HCT116 (cell line): ENCODE measurements around the gene THADA. TPM values are rescaled to one million over a fixed set of nuclear protein-coding genes. Genes with fewer than 3 reads are reported as not detected.

ENCODE experiments used
- ATAC-seq: fragments of 200-7000 bp; cut with Tn5 transposase; 2 replicates; pipeline ENCODE4 v1.9.1; 2020; ENCODE audit warnings: mild to moderate bottlenecking, moderate library complexity
- BruUV-seq: library from RNA; stranded (reverse); fragments of 400-500 nt; replicated peaks from 2 replicates; lab custom pipeline; 2021; lab: Mats Ljungman, UMichigan
- CTCF ChIA-PET: fragments of 300-600 bp; sonication (Branson Sonifier 250); formaldehyde crosslinking; loops from one replicate; lab custom pipeline; 2021; ENCODE audit warnings: antibody characterized with exemption; lab: Charles Lee
- POLR2A ChIA-PET: fragments of 300-600, 350-600 bp; sonication (Branson Sonifier 250); formaldehyde crosslinking; loops from one replicate; lab custom pipeline; 2021; ENCODE audit warnings: antibody characterized with exemption; lab: Charles Lee
- RAD21 ChIA-PET, 2 experiments: fragments of 300-600 bp; sonication (Branson Sonifier 250); formaldehyde crosslinking; loops; one replicate each; lab custom pipeline; 2023; ENCODE audit warnings: low total read pairs in 2 of 2; ENCODE audit not compliant: uncharacterized antibody in 2 of 2, unreplicated experiment in 2 of 2, low non-redundant PET in 1 of 2; lab: Charles Lee
- DNase-seq: peaks from one replicate; pipeline ENCODE4 v3.0.0-alpha.2; 2010; ENCODE audit warnings: low read depth, low spot score
- H2AFZ ChIP-seq: fragments of 200-600 bp; shearing (Covaris generic), sonication (generic); 2 replicates; pipeline ENCODE4 v1.6.1; 2017; ENCODE audit warnings: low read depth, mixed run types, mixed read lengths, antibody characterized with exemption, low read length; ENCODE audit not compliant: poor library complexity, severe bottlenecking
- H3K27ac ChIP-seq: 2 replicates; pipeline ENCODE4 v1.5.1; 2012; ENCODE audit warnings: low read depth, low read length
- H3K27me3 ChIP-seq: fragments of 200-600 bp; sonication (generic); 2 replicates; pipeline ENCODE4 v1.6.1; 2016; ENCODE audit warnings: mixed run types, low read length, mixed read lengths; ENCODE audit not compliant: insufficient read depth
- H3K36me3 ChIP-seq, 2 experiments: fragments of 200-500 bp in 1 of 2; fragments of 200-600 bp in 1 of 2; sonication (Bioruptor generic) in 1 of 2; sonication (generic) in 1 of 2; 2 replicates each; pipeline versions ENCODE4 v1.5.1 to v1.6.1; 2014 to 2016; ENCODE audit warnings: low read length in 2 of 2, inconsistent platforms in 1 of 2, mixed read lengths in 1 of 2, mixed run types in 1 of 2; ENCODE audit not compliant: insufficient read depth in 2 of 2, control insufficient read depth in 1 of 2
- H3K4me1 ChIP-seq, 2 experiments: fragments of 200-600 bp in 1 of 2; sonication (generic) in 1 of 2; 2 replicates each; pipeline versions ENCODE4 v1.5.1 to v1.6.1; 2012 to 2017; ENCODE audit warnings: low read length in 2 of 2, inconsistent platforms in 1 of 2, mild to moderate bottlenecking in 1 of 2, mixed read lengths in 1 of 2, mixed run types in 1 of 2, moderate library complexity in 1 of 2; ENCODE audit not compliant: insufficient read depth in 2 of 2, control insufficient read depth in 1 of 2
- H3K4me2 ChIP-seq: fragments of 200-600 bp; sonication (generic); 2 replicates; pipeline ENCODE4 v1.6.1; 2017; ENCODE audit warnings: mixed run types, low read length, mixed read lengths
- H3K4me3 ChIP-seq, 2 experiments: fragments of 200-600 bp in 1 of 2; sonication (generic) in 1 of 2; replicated peaks in 1 of 2; 2 replicates each; pipeline ENCODE4 v1.5.1; 2011 to 2016; ENCODE audit warnings: low read length in 2 of 2, control low read depth in 1 of 2, low read depth in 1 of 2, mild to moderate bottlenecking in 1 of 2, mixed read lengths in 1 of 2, mixed run types in 1 of 2
- H3K79me2 ChIP-seq: fragments of 200-600 bp; sonication (generic); 2 replicates; pipeline ENCODE4 v1.6.1; 2017; ENCODE audit warnings: mild to moderate bottlenecking, mixed run types, low read length, moderate library complexity, mixed read lengths; ENCODE audit not compliant: insufficient read depth
- H3K9ac ChIP-seq: fragments of 200-600 bp; sonication (generic); 2 replicates; pipeline ENCODE4 v1.6.1; 2016; ENCODE audit warnings: low read length, mixed read lengths
- H3K9me2 ChIP-seq: fragments of 200-600 bp; sonication (generic), shearing (Covaris generic); 2 replicates; pipeline ENCODE4 v1.6.1; 2017; ENCODE audit warnings: mixed run types, mild to moderate bottlenecking, moderate library complexity; ENCODE audit not compliant: insufficient read depth
- H3K9me3 ChIP-seq, 2 experiments: fragments of 200-500 bp in 1 of 2; fragments of 200-600 bp in 1 of 2; sonication (Bioruptor generic) in 1 of 2; sonication (generic) in 1 of 2; 2 replicates each; pipeline ENCODE4 v1.6.1; 2014 to 2017; ENCODE audit warnings: low read length in 2 of 2, mixed read lengths in 2 of 2, inconsistent platforms in 1 of 2, low read depth in 1 of 2, mild to moderate bottlenecking in 1 of 2, mixed run types in 1 of 2, moderate library complexity in 1 of 2; ENCODE audit not compliant: control insufficient read depth in 1 of 2, insufficient read depth in 1 of 2
- H4K20me1 ChIP-seq: fragments of 200-600 bp; sonication (generic), shearing (Covaris generic); 2 replicates; pipeline ENCODE4 v1.6.1; 2017; ENCODE audit warnings: mixed run types, mild to moderate bottlenecking, moderate library complexity; ENCODE audit not compliant: insufficient read depth
- CEBPB ChIP-seq: IDR thresholded peaks from 2 replicates; pipeline ENCODE4 v1.6.1; 2012; ENCODE audit warnings: low read depth
- EGR1 ChIP-seq: IDR thresholded peaks from 2 replicates; pipeline ENCODE4 v1.6.1; 2012; ENCODE audit warnings: low read depth
- ELF1 ChIP-seq: IDR thresholded peaks from 2 replicates; pipeline ENCODE4 v1.6.1; 2012; ENCODE audit warnings: low read depth, borderline replicate concordance
- POLR2A ChIP-seq: IDR thresholded peaks from 2 replicates; pipeline ENCODE4 v1.7.0; 2011; ENCODE audit warnings: borderline replicate concordance; ENCODE audit not compliant: insufficient read depth, insufficient read length; ENCODE audit errors: extremely low read depth
- POLR2AphosphoS5 ChIP-seq: IDR thresholded peaks from 2 replicates; pipeline ENCODE4 v1.6.1; 2011; ENCODE audit warnings: mild to moderate bottlenecking, low read depth, low read length, moderate library complexity
- SIN3A ChIP-seq: IDR thresholded peaks from 2 replicates; pipeline ENCODE4 v1.6.1; 2012; ENCODE audit warnings: low read depth
- YY1 ChIP-seq: IDR thresholded peaks from 2 replicates; pipeline ENCODE4 v1.6.1; 2011; ENCODE audit warnings: low read length, low read depth, moderate library complexity, mild to moderate bottlenecking; ENCODE audit not compliant: insufficient replicate concordance; ENCODE audit errors: extremely low read depth
- ZFX ChIP-seq: fragments of 450-650 bp; IDR thresholded peaks from 2 replicates; pipeline ENCODE4 v1.6.1; 2017
- intact Hi-C: fragments of 100-400 bp; cut with micrococcal nuclease; formaldehyde crosslinking; loops from 2 replicates; pipeline ENCODE4 v1.10.0; 2022
- total RNA-seq: library from RNA; stranded (reverse); gene quantifications from one replicate; pipeline ENCODE4 v1.2.1, GENCODE V29; 2021; ENCODE audit not compliant: unreplicated experiment
- TF ChIP-seq, protein P1 (sequence below), 3 experiments: fragments of 200-600 bp in 1 of 3; sonication (generic) in 1 of 3; IDR thresholded peaks in 2 of 3; conservative IDR thresholded peaks in 1 of 3; 2 replicates each; pipeline ENCODE4 v1.5.1; 2012 to 2017; ENCODE audit warnings: low read depth in 2 of 3, low read length in 2 of 3, antibody characterized with exemption in 1 of 3, borderline replicate concordance in 1 of 3, control low read depth in 1 of 3, mild to moderate bottlenecking in 1 of 3, mixed read lengths in 1 of 3, mixed run types in 1 of 3, moderate library complexity in 1 of 3; ENCODE audit not compliant: insufficient read depth in 1 of 3
- TF ChIP-seq, protein P2 (sequence below): IDR thresholded peaks from 2 replicates; pipeline ENCODE4 v1.6.1; 2012; ENCODE audit warnings: low read depth

THADA gene
- total RNA-seq, 1 experiment from 2014 or later = 30.7 TPM

DNA sequence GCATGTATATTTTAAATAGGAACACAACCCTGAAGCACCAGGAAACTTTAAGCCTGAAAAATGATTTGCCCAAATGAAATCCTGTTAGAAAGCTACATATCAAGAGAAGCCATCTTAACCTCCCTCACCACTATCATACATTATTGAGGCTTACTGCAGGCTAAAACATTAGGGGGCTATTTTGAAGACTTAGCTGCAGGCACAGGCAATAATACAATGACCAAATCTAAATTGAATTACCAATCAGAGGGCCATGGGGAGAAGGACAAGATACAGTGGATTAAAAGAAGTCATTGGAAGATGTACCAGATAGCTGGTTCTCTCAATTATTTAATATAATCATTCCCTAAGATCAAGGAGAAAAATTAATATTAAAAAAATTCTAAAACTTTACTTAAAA is 73.7 kb downstream of the THADA start (continued):
- no peak for TF ChIP-seq ELF1
- TF ChIP-seq POLR2AphosphoS5 = no peak
- TF ChIP-seq CEBPB = no peak
- TF ChIP-seq ZFX = no peak
- TF ChIP-seq, protein P1, sequence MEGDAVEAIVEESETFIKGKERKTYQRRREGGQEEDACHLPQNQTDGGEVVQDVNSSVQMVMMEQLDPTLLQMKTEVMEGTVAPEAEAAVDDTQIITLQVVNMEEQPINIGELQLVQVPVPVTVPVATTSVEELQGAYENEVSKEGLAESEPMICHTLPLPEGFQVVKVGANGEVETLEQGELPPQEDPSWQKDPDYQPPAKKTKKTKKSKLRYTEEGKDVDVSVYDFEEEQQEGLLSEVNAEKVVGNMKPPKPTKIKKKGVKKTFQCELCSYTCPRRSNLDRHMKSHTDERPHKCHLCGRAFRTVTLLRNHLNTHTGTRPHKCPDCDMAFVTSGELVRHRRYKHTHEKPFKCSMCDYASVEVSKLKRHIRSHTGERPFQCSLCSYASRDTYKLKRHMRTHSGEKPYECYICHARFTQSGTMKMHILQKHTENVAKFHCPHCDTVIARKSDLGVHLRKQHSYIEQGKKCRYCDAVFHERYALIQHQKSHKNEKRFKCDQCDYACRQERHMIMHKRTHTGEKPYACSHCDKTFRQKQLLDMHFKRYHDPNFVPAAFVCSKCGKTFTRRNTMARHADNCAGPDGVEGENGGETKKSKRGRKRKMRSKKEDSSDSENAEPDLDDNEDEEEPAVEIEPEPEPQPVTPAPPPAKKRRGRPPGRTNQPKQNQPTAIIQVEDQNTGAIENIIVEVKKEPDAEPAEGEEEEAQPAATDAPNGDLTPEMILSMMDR (IDR thresholded peaks at IDR 0.05 in 2 of 3, conservative IDR thresholded peaks at IDR 0.05 in 1 of 3; ENCODE audit: borderline replicate concordance in 1 of 3, insufficient read depth in 1 of 3, low read depth in 2 of 3, low read length in 2 of 3) = no peak

DNA sequence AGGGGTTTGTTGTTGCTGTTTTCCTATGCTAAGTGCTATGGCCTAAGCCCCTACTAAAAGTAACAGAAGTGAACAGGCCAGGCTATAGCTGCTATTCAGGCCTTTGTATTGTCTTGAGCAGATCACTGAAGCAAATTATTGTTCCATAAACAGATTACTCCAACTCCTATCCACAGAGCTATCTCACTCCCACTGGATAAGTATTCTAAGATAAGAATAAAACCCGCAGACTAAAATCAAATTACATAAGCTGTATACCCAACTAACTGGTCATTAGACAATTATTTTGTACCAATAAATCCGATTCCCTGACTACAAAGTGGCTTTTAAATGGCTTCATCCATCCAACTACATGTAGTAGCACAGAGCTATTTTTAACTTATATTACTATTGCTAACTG is 74.3 kb downstream of the THADA start:
- Histone ChIP-seq H3K4me3 (no peak overlapping the region), H3K9ac (no peak overlapping the region), H3K27ac (no peak overlapping the region), H2AFZ (no peak overlapping the region), H3K4me1 (no peaks in the 10 kb centered on the region), H3K79me2 (no peaks in the 10 kb centered on the region), H3K4me2 (no peak overlapping the region), H3K36me3 (no peaks in the 10 kb centered on the region), H3K9me2 (no peaks in the 10 kb centered on the region), H4K20me1 (no peaks in the 10 kb centered on the region), H3K9me3 (no peaks in the 10 kb centered on the region), H3K27me3 (no peaks in the 10 kb centered on the region)
- intact Hi-C loops = no loop called here
- CTCF ChIA-PET = interaction anchor here (1.4 kb wide), 1 partner anchor 10 kb away, joined by 3 read pairs; no protein-coding TSS in a partner anchor
- no TSS peak for BruUV-seq
- RAD21 ChIA-PET = interaction anchor here in 1 of 2 experiments (0.5 kb wide), 1 partner anchor 20 kb away, joined by 3 read pairs; no protein-coding TSS in a partner anchor
- POLR2A ChIA-PET = no interaction called here
- DNase-seq (no peak), ATAC-seq (no peak)
- TF ChIP-seq SIN3A (no peak), ZFX (no peak), YY1 (no peak), ELF1 (no peak), POLR2A (no peak), EGR1 (no peak)
- TF ChIP-seq, protein P1 (IDR thresholded peaks at IDR 0.05 in 2 of 3, conservative IDR thresholded peaks at IDR 0.05 in 1 of 3; ENCODE audit: borderline replicate concordance in 1 of 3, insufficient read depth in 1 of 3, low read depth in 2 of 3, low read length in 2 of 3) = no peak
- TF ChIP-seq, protein P2, sequence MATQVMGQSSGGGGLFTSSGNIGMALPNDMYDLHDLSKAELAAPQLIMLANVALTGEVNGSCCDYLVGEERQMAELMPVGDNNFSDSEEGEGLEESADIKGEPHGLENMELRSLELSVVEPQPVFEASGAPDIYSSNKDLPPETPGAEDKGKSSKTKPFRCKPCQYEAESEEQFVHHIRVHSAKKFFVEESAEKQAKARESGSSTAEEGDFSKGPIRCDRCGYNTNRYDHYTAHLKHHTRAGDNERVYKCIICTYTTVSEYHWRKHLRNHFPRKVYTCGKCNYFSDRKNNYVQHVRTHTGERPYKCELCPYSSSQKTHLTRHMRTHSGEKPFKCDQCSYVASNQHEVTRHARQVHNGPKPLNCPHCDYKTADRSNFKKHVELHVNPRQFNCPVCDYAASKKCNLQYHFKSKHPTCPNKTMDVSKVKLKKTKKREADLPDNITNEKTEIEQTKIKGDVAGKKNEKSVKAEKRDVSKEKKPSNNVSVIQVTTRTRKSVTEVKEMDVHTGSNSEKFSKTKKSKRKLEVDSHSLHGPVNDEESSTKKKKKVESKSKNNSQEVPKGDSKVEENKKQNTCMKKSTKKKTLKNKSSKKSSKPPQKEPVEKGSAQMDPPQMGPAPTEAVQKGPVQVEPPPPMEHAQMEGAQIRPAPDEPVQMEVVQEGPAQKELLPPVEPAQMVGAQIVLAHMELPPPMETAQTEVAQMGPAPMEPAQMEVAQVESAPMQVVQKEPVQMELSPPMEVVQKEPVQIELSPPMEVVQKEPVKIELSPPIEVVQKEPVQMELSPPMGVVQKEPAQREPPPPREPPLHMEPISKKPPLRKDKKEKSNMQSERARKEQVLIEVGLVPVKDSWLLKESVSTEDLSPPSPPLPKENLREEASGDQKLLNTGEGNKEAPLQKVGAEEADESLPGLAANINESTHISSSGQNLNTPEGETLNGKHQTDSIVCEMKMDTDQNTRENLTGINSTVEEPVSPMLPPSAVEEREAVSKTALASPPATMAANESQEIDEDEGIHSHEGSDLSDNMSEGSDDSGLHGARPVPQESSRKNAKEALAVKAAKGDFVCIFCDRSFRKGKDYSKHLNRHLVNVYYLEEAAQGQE = no peak
